MM.1S (cell line): ENCODE data around the gene VPS8.

Experiments used
- CTCF ChIP-seq: fragments of 300-600 bp; sonication (generic); IDR thresholded peaks from 2 replicates; pipeline ENCODE4 v1.5.1; 2016; ENCODE audit warnings: antibody characterized with exemption, low read length, mixed read lengths
- EZH2phosphoT487 ChIP-seq: fragments of 300-600 bp; sonication (generic); IDR thresholded peaks from 2 replicates; pipeline ENCODE4 v1.6.1; 2018; ENCODE audit warnings: antibody characterized with exemption, low read length

DNA sequence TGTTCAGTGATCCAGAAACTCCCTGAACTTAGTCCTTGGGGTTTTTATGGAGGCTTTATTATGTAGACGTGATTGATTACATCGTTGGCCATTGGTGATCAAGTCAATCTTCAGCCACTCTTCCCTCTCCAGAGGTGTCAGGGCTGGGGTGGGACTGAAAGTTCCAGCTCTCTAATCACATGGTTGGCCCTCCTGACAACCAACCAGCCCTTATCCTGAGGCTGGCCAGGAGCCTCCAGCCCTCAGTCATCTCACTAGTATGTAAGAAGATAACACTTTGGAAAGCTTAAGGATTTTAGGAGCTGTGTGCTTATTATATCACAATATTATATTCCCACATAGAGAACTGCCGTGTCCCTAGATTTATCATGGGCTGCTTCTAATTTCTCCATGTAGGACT is 142.3 kb downstream of the VPS8 start:
- TF ChIP-seq CTCF: no peak
- TF ChIP-seq EZH2phosphoT487: no peak
